ENCODE data around the gene RAB11A.
"Not testable (repeated sequence)": the region's sequence is repeated elsewhere in the genome, so short reads cannot be mapped to it uniquely, and the experiment has no call there.

Gene RAB11A

GRCh38 chr15:65845826-65846519, 23.3 kb upstream of the RAB11A start:
- no peak for FAIRE-seq

DNA sequence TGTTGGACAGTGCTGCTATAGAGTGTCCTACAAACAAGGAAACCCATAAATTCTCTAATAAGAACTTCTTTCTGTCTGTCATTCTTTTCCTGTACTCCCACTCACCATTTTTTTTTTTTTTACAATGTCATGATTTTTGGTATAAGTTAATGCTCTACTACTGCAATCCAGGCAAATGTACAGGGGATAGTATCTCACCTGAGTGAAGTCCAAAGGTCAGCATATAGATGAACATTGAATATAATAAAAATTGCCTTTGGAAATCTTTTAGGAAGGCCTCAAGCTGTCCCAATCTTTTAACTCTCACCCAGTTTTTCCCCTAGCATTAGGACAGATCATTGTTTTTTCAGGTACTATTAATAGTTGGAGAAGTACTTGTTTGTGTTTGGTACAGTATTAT, 21.3 kb upstream of the RAB11A start:
- FAIRE-seq, result no peak

GRCh38 chr15:65851981-65852380, 17.3 kb upstream of the RAB11A start:
- no peak for FAIRE-seq

DNA sequence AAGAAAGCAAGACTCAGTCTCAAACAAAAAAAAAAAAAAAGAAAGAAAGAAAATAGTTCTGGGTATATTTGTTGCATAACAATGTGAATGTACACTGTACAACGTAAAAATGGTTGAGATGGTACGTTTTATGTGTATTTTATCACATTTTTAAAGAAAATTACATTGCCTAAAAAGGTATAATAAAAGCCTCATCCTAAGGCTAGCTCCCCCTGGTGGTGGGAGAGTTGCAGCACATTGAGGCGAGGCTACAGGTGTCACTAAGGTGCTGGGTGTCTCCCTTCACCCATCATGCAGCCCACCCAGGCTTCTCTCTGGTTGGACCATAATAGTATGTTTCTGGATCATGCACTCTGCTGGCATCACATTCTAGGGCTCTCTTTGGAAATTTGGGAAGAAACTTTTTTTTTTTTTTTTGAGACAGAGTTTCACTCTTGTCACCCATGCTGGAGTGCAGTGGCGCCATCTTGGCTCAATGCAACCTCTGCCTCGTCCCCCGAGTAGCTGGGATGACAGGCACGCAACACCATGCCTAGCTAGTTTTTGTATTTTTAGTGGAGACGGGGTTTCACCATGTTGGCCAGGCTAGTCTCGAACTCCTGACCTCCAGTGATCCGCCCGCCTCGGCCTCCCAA, 12.4 kb upstream of the RAB11A start:
- no peak for FAIRE-seq

GRCh38 chr15:65857718-65858402, 11.4 kb upstream of the RAB11A start:
- FAIRE-seq, result no peak

GRCh38 chr15:65862682-65863081, 6.6 kb upstream of the RAB11A start:
- FAIRE-seq, result no peak

GRCh38 chr15:65863106-65863505, 6.2 kb upstream of the RAB11A start:
- no peak for FAIRE-seq

GRCh38 chr15:65867244-65867643, 2.0 kb upstream of the RAB11A start:
- no peak for FAIRE-seq

- FAIRE-seq, result not testable (repeated sequence)
Observed at GRCh38 chr15:65867933-65868332, 1.4 kb upstream of the RAB11A start.

DNA sequence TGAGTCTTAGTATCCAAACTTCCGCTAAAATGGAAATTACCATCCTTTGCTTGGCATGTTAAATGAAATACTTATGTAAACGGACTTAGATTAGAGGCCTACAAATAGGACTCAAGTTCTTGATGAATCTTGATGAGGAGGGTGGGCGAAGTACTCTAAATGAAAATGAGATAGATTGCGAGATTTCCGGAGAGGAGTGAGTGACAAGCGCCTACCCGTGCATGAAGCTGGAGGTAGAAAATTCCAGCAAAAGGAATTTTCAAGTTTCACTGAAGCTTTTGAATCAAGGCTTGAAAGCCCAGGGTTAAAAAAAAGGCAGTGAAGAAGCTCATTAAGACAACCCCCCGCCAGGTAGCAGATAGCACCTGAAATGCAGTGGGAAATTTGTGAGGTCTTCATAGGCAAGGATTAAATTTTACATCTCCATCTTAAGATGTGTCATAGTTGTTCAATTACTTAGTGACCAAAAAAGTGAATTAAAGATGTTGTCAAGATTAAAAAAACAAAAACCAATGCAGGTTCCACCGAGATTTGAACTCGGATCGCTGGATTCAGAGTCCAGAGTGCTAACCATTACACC, 655 bp upstream of the RAB11A start:
- no peak for FAIRE-seq

- FAIRE-seq, result no peak
Observed at GRCh38 chr15:65869954-65870871, 922 bp downstream of the RAB11A start.

DNA sequence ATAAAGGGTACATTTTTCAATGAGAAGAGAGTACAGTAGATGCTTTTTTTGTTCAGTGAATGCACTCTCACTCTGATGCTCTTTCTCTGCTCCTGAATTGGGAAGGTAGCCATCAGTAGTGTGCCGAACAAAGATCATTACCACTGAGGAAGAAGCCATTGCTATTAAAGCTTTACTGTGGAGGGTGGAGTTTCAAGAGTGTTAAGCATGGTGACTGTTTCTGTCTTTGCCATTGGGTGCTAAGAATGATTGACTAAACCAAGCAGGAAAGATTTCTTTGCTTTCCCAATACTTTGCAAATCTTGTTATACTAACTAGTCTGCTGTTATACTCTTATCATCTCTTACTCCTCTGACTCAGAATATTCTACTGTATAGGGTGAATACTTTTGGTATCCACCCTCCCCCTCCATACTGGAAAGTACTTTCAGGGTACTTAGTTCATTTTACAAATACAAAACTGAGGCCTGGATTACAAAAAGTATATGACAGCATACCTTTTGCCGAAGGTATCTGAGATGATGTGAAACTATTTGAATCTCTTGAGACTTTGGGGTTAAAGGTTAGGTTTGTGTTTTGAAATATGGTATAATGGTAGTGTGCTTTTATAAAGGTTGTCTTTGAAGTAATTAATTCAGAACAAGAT, 1.7 kb downstream of the RAB11A start:
- no peak for FAIRE-seq

GRCh38 chr15:65871886-65872285, 2.6 kb downstream of the RAB11A start:
- not testable (repeated sequence) for FAIRE-seq

- not testable (repeated sequence) for FAIRE-seq
Observed at GRCh38 chr15:65872596-65872995, 3.3 kb downstream of the RAB11A start.

- no peak for FAIRE-seq
Observed at GRCh38 chr15:65873256-65873655, 4.0 kb downstream of the RAB11A start.

DNA sequence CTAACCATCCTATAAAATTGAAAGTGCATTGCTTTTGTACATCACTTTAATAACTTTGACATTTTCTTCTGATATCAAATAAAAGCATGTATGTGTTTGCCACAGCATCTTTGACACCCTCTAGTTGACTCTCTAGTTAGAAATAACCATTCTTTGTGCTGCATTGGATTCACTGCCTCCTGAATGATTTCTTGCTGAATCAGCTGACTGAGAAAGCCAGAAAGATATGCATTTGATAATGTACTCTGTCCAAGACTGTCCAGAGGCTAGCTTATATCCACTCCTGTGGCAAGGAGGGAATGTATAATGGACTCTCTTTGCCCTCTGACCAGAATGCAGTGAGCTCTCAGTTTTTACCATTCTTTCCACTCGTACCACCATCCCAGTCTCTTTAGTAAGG, 6.2 kb downstream of the RAB11A start:
- FAIRE-seq, result no peak

DNA sequence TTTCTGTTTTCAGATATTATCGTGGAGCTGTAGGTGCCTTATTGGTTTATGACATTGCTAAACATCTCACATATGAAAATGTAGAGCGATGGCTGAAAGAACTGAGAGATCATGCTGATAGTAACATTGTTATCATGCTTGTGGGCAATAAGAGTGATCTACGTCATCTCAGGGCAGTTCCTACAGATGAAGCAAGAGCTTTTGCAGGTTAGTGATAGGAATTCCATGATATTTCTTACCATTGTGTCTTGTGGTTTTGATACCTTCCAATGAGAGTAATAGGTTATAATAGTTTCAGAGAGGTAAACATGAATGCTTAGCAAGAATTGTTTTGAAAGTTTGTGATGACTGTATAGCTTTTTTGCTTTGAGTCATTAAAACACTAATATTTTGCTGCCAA, 8.5 kb downstream of the RAB11A start:
- no peak for FAIRE-seq

DNA sequence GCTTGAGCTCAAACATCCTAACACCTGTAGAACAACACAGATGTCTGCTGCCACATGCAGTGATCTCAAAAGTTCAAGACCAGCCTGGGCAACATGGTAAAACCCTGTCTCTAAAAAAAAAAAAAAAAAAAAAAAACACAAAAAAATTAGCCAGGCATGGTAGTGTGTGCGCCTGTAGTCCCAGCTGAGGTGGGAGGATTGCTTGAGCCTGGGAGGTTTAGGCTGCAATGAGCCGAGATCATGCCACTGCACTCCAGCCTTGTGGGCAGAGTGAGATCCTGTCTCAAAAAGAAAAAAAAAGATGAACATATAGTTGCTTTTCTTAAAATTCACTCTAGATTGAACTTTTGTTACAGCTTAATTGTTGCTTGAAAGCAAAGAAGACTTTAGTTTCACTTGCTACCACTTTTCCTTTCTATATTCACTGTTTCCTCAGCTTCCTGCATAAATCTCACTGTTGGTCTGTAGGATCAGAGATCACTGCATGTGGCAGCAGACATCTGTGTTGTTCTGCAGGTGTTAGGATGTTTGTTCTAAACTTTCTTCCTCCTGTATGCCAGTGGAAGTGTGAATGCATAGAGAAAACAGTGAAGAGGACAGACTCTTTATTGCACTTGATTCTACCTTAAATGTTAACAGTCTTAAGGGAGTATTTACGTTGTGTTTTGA, 12.6 kb downstream of the RAB11A start:
- FAIRE-seq, result no peak

GRCh38 chr15:65883571-65883970, 14.3 kb downstream of the RAB11A start:
- no peak for FAIRE-seq

GRCh38 chr15:65884511-65884910, 15.2 kb downstream of the RAB11A start:
- FAIRE-seq, result peak; percentile 27

DNA sequence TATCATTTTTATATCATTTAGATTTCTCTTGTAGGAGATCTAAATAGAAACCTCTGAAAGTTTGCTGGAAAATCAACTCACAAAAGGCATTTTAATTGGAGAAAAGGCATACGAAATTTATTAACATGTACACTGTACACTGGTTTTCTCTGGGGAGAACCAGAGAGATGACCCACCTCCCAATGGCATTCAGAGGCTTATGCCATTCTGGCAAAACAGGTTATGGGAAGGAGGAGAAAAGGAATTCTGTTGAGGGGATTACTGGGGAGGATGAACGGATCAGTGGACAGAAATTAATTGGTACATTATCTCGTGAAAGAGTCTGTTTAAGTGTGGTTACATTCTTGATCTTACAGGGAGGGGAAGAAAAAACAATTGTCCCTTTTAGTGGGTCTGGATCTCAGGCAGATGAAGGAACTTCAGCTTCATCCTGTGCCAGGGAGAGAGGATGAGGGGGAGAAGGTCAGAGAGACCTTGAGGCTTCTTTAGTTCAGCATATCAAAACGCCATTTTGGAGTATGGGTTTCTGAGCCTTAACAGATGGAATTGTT, 16.5 kb downstream of the RAB11A start:
- FAIRE-seq, result no peak
